SK-N-MC (cell line): Measurements from ENCODE around the gene GPR137C.

ENCODE experiments used
- EZH2 ChIP-seq: fragments of 200-600 bp; sonication (generic); IDR thresholded peaks from one replicate; pipeline ENCODE4 v1.6.1; 2017; ENCODE audit warnings: antibody characterized with exemption
- POLR2AphosphoS5 ChIP-seq: IDR thresholded peaks from 2 replicates; pipeline ENCODE4 v1.6.1; 2012; ENCODE audit warnings: mild to moderate bottlenecking, low read depth, low read length, borderline replicate concordance

- no peak for TF ChIP-seq EZH2
- TF ChIP-seq POLR2AphosphoS5: no peak
Observed at GRCh38 chr14:52640137-52640536, 87.5 kb downstream of the GPR137C start.
